H1 (cell line): ENCODE data around the gene TMPRSS13. TPM values are rescaled to one million over a fixed set of nuclear protein-coding genes. Genes with fewer than 3 reads are reported as not detected.

Experiments
- polyA plus RNA-seq, 7 experiments: library from polyadenylated mRNA; depleted of rRNA in 3 of 7; stranded (reverse) in 5 of 7; unstranded in 2 of 7; fragments of >200 nt in 5 of 7; fragments of 200-250 nt in 2 of 7; gene quantifications; 1 replicate in 5 of 7; 2 replicates in 1 of 7; 4 replicates in 1 of 7; pipeline versions ENCODE4 v1.2.1 to v1.2.3, GENCODE V29; 2011 to 2013; ENCODE audit warnings: missing spikeins in 2 of 7, mixed read lengths in 2 of 7
- total RNA-seq: library from RNA; stranded (reverse); fragmentation: NEBNext Ultra II Directional; extraction: Animal tissue kit (Norgen Biotek cat#: 25700); gene quantifications from 2 replicates; pipeline ENCODE4 v1.2.1, GENCODE V29; 2021
- TF ChIP-seq, protein P1 (sequence below): fragments of 300-600 bp; sonication (generic); IDR thresholded peaks from 2 replicates; pipeline ENCODE4 v1.7.1; 2012; ENCODE audit warnings: low read length, moderate library complexity, mild to moderate bottlenecking, inconsistent platforms; ENCODE audit not compliant: insufficient replicate concordance

The TMPRSS13 gene
- total and polyA plus RNA-seq, 2 of the 8 experiments (the other 6 are each of a cell fraction or from before 2014, with no cell fraction given), result 0.61 to 0.79 TPM

- TF ChIP-seq, protein P1, sequence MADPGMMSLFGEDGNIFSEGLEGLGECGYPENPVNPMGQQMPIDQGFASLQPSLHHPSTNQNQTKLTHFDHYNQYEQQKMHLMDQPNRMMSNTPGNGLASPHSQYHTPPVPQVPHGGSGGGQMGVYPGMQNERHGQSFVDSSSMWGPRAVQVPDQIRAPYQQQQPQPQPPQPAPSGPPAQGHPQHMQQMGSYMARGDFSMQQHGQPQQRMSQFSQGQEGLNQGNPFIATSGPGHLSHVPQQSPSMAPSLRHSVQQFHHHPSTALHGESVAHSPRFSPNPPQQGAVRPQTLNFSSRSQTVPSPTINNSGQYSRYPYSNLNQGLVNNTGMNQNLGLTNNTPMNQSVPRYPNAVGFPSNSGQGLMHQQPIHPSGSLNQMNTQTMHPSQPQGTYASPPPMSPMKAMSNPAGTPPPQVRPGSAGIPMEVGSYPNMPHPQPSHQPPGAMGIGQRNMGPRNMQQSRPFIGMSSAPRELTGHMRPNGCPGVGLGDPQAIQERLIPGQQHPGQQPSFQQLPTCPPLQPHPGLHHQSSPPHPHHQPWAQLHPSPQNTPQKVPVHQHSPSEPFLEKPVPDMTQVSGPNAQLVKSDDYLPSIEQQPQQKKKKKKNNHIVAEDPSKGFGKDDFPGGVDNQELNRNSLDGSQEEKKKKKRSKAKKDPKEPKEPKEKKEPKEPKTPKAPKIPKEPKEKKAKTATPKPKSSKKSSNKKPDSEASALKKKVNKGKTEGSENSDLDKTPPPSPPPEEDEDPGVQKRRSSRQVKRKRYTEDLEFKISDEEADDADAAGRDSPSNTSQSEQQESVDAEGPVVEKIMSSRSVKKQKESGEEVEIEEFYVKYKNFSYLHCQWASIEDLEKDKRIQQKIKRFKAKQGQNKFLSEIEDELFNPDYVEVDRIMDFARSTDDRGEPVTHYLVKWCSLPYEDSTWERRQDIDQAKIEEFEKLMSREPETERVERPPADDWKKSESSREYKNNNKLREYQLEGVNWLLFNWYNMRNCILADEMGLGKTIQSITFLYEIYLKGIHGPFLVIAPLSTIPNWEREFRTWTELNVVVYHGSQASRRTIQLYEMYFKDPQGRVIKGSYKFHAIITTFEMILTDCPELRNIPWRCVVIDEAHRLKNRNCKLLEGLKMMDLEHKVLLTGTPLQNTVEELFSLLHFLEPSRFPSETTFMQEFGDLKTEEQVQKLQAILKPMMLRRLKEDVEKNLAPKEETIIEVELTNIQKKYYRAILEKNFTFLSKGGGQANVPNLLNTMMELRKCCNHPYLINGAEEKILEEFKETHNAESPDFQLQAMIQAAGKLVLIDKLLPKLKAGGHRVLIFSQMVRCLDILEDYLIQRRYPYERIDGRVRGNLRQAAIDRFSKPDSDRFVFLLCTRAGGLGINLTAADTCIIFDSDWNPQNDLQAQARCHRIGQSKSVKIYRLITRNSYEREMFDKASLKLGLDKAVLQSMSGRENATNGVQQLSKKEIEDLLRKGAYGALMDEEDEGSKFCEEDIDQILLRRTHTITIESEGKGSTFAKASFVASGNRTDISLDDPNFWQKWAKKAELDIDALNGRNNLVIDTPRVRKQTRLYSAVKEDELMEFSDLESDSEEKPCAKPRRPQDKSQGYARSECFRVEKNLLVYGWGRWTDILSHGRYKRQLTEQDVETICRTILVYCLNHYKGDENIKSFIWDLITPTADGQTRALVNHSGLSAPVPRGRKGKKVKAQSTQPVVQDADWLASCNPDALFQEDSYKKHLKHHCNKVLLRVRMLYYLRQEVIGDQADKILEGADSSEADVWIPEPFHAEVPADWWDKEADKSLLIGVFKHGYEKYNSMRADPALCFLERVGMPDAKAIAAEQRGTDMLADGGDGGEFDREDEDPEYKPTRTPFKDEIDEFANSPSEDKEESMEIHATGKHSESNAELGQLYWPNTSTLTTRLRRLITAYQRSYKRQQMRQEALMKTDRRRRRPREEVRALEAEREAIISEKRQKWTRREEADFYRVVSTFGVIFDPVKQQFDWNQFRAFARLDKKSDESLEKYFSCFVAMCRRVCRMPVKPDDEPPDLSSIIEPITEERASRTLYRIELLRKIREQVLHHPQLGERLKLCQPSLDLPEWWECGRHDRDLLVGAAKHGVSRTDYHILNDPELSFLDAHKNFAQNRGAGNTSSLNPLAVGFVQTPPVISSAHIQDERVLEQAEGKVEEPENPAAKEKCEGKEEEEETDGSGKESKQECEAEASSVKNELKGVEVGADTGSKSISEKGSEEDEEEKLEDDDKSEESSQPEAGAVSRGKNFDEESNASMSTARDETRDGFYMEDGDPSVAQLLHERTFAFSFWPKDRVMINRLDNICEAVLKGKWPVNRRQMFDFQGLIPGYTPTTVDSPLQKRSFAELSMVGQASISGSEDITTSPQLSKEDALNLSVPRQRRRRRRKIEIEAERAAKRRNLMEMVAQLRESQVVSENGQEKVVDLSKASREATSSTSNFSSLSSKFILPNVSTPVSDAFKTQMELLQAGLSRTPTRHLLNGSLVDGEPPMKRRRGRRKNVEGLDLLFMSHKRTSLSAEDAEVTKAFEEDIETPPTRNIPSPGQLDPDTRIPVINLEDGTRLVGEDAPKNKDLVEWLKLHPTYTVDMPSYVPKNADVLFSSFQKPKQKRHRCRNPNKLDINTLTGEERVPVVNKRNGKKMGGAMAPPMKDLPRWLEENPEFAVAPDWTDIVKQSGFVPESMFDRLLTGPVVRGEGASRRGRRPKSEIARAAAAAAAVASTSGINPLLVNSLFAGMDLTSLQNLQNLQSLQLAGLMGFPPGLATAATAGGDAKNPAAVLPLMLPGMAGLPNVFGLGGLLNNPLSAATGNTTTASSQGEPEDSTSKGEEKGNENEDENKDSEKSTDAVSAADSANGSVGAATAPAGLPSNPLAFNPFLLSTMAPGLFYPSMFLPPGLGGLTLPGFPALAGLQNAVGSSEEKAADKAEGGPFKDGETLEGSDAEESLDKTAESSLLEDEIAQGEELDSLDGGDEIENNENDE, result no peak
These were observed 608 bp downstream of the TMPRSS13 start (continued) for GRCh38 chr11:117928446-117929141.
